Measurements from ENCODE around the gene PPM1H. TPM values are rescaled to one million over a fixed set of nuclear protein-coding genes. Genes with fewer than 3 reads are reported as not detected.

PPM1H gene
- total and polyA plus RNA-seq, 2 of the 8 experiments (the other 6 are each of a cell fraction or from before 2014, with no cell fraction given) = 16.4 to 36.1 TPM

- TF ChIP-seq ASH2L (IDR thresholded peaks at IDR 0.05; ENCODE audit: low read length) (no peak), MAFK (IDR thresholded peaks at IDR 0.05; ENCODE audit: low read depth, low read length) (no peak)
Observed at GRCh38 chr12:62785941-62786559, 148.9 kb downstream of the PPM1H start (continued).
